ENCODE measurements around the gene RNH1.

RNH1 gene

GRCh38 chr11:536841-537621, 30.0 kb upstream of the RNH1 start, which contains the start of gene LRRC56:
Gene LRRC56, plus strand, starts transcription at chr11:537527. Its CDS starts 3,158 bp downstream, at chr11:540685.
- no peak for DNase-seq

GRCh38 chr11:535519-536454, 28.7 kb upstream of the RNH1 start, which contains the start of gene HRAS:
Gene HRAS, minus strand, starts transcription at chr11:535576.
- DNase-seq: peak; percentile 65

- no peak for DNase-seq
Observed at GRCh38 chr11:535210-535518, 28.1 kb upstream of the RNH1 start.

DNA sequence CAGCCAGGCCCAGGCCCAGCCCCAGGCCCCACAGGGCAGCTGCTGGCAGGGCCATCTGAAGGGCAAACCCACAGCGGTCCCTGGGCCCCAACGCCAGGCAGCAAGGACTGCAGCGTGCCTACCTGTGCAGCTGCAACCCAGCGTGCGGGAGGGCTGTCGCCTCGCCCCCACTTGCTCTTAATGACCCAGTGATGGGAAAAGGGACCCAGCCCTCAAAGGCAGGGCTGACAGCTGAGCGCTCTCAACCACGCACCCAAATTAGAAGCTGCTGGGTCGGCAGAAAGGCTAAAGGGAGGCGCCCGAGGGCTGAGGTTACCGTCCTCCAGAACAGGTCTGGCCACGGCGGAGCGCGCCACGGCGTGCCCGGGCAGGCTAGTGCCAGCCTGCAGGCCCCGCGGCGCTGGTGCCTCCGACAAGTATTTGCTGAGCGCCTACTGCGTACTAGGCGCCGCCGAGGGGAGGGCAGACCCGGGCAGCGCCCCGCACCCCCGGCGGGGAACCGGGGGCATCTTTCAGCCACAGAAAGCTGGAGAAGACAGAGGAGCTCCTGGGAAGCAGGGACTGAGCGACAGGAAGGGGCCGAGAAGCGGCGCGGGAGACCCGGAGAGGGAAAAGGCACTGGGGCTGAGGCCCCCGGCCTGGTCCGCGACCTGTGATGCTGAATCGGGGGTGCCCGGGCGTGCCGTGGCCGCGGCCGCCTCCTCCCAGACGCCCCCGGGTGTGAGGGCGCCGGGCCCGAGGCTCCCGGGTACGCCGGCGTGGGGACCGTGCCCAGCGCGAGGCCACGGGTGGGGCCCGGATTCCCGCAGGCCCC, 27.6 kb upstream of the RNH1 start:
- DNase-seq: no peak

- DNase-seq: no peak
Observed at GRCh38 chr11:533586-534395, 26.7 kb upstream of the RNH1 start.

- no peak for DNase-seq
Observed at GRCh38 chr11:532986-533585, 26.0 kb upstream of the RNH1 start.

GRCh38 chr11:532527-532985, 25.5 kb upstream of the RNH1 start:
- no peak for DNase-seq

- DNase-seq: no peak
Observed at GRCh38 chr11:531919-532526, 25.0 kb upstream of the RNH1 start.

DNA sequence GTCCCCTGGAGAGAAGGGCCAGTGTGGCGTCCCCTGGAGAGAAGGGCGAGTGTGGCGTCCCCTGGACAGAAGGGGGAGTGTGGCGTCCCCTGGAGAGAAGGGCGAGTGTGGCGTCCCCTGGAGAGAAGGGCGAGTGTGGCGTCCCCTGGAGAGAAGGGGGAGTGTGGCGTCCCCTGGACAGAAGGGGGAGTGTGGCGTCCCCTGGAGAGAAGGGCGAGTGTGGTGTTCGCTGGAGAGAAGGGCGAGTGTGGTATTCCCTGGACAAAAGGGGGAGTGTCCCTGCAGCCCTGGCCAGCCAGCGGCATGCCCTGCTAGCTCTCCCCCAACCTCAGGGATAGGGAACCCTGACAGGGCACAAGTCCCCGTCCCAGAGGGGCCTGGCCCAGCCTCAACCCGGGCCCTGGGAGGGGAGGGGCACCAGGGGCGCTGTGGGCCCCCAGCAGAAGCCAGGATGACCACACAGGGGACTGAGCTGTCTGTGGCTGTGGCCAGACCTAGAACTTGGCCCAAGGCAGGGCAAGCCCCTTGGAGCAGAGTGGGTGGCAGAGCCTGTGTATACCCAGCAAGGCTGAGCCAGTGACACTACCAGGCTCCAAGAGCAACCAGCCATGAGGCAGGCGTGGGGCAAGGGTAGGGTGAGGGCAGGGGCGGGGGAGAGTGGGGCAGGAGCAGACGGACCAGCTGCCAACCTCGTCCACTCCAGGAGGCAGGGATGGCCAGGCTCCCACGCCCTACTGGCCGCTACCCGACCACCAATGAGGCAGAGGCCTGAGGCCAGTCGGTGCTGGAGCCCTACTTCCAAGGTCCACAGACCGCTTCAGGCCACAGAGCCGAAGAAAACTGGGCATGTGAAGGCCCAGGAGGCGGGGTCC, 24.2 kb upstream of the RNH1 start:
- DNase-seq: no peak

DNA sequence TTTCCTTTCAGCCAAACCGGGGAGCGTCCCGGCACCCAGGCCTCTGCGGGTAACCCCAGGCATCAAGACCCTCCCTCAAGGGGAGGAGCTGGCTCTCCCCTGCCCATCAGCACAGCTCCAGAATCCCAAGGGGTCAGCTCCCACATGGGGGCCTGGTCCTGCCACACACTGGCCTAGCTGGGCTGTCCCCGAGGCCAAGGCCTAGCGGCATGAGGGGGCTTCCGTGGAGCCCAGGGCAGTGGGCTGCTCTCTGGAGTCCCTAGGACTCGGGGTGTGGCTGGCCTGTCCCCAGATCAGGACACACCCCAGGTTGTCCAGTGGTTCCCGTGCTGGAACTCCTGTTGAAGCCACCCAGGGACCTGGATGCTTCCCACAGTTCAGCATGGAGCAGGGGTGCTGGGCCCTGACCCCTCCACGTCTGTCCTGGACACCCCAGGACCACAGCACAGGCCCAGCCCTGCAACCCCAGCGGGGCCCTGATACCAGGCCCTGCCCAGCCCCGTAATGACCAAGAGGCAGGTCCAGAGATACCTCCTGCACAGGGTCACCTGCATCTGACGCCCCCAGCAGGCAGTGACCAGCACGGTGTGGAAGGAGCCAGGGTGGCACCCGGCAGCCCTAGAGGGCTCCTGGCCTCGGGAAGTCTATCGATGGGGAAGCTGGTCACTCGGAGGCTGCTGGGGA, 22.8 kb upstream of the RNH1 start:
- no peak for DNase-seq

DNA sequence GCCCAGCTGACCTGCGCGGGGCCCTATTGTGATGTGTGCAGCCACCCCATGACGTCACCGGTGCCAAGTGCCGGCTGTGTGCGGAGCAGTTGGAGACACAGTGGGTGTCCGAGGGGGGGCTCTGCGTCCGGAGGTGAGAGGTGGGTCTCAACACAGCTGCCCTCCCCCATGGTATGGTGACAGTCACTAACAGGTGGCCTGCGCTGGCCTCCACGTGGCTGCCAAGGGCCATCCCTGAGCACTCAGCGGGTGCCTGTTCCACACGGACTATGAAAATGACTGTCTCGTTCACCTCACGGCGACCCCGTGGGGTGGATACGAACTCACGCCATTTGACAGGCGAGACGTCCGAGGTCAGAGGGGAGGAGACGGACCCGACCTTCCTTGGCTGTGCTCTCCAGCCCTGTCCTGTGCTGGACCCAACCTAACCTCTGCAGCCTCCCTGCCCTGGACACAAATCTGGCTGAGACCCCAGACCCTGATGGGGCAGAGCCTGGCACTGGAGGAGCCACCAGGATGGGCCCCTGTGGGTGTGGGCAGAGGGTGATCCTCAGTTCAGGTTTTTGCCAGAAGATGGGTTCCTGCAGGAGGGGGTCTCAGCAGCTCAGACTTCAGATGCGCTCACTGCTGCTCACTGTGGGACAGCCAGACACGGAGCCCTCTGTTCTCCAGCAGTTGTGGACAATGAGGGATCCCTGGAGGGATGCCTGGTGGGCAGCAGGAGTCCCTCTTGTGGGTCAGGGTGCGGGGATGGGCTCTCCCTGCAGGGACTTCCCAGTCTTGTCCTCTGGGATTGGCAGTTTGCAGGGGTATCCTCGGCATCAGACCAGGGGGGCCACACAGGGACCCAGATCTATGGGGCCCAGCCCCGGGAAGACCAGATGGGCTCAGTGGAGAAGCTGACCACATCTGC, 22.0 kb upstream of the RNH1 start:
- no peak for DNase-seq

DNA sequence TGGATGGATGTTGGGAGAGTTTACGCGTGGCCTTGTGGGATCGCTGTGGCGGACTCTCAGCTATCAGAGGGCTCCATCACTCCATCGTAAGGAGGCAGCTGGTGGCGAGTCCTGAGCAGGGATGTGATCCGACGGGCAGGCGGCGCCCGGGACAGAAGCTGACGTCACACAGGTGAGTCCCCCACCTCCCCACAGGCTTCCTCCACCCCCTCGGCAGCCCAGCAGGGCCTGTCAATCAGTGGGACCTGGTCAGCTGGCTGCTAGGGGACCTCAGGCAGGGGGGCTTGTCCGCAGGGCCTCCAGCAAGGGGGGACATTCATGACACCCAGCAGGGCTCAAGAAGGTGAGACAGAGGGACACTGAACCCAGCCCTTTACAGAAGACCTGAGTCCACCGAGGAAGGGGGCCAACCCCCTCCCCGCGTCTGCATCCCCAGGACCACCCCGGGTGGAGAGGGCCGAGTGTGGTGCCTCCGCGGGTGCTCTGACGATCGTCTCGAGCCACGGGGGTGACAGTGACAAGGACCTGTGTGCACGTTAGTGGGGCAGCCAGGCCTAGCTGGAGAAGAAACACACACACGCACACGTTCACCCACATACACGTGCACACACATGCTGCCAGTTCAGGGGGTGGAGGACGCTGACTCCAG, 21.2 kb upstream of the RNH1 start:
- no peak for DNase-seq

- no peak for DNase-seq
Observed at GRCh38 chr11:526192-526591, 19.1 kb upstream of the RNH1 start.

DNA sequence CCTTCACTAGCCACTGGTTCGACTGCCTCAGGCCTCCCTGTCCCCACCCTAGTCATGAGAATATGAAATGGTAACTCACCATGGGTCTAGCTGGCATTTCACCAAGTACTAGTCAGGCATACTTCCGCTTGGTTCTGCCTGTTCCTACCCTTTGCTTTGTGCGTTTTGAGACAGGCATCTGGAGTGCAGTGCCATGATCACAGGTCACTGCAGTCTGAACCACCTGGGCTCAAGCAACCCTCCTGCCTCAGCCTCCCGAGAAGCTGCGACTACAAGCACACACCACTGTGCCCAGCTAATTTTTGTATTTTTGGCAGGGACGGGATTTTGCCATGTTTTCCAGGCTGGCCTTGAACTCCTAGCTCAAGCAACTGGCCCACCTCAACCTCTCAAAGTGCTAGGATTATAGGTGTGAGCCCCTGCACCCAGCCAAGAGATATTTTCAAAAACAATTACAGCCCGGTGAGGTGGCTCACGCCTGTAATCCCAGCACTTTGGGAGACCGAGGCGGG, 14.2 kb upstream of the RNH1 start:
- no peak for DNase-seq

DNA sequence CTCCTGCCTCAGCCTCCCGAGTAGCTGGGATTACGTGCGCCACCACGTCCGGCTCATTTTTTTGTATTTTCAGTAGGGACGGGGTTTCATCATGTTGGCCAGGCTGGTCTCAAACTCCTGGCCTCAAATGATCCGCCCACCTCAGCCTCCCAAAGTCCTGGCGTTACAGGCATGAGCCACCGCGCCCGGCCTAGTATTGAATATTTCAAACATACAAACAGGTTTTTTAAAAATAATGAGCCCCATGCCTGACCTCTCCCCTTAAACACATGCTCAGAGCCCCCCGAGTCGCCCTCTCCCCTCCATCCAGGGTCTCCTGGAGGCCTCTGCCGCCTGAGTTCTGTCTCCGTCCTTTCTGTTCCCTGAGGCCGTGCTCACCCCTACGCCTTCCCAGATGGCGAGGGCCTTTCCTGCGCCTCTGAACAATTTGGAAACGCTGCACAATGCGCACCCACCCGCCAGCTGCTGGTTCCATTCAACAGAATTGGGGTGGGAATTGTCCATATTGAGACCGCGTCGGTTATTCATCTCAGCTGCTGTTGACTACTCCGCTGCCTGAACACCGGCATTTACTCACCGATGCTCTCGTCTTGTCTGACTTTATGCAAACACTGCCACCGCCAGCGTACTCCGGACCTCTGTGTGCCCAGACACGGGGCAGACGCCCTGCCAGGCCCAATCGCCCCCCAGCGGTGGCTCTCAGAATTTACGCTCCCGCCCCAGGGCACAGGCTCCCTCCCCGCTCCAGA, 13.6 kb upstream of the RNH1 start:
- no peak for DNase-seq

DNA sequence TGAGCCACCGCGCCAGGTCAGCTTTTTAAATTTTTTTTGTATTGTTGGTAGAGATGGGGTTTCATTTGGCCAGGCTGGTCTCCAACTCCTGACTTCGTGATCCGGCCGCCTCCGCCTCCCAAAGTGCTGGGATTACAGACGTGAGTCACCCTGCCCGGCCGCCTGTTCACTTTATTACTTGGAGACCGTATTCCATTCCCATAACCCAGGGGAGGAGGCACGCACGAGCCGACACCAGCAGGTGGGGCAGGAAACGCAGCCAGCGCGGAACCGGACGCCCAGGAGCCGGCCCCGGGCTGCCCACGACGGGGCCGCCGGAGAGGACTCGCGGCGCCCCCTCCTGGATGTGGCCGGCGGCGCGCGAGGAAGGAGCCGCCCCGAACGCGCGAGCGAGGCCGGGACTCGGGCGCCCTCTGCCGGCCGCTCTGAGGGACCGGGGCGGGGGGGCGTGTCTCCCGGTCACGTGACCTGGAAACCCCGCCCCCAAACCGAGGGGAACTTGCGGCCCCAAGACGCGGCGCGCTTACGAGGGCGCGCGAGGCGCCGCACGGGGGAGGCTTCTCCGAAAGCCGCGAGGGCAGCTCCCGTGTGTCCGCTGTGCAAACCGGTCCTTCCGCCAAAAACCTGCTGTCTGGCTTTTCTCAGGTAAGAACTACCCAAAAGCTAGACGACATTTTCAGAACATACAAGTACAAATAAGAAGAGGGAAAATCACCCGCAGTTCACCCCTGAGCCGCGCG, 11.6 kb upstream of the RNH1 start:
- DNase-seq: no peak
